GM04504 (cell line): ENCODE data around the gene HBM.
A peak's percentile ranks its signal among the peaks of the same experiment; 100 is the strongest.
"Not testable (repeated sequence)": the region's sequence is repeated elsewhere in the genome, so short reads cannot be mapped to it uniquely, and the experiment has no call there.

ENCODE experiments used
- DNase-seq: peaks from one replicate; pipeline ENCODE4 v3.0.0-alpha.2; 2012; ENCODE audit warnings: low read depth

Gene HBM

GRCh38 chr16:169014-169413 is 3.2 kb downstream of the HBM start:
- no peak for DNase-seq

GRCh38 chr16:170088-170507 is 4.3 kb downstream of the HBM start:
- DNase-seq: not testable (repeated sequence)

GRCh38 chr16:170788-171187 is 5.0 kb downstream of the HBM start:
- DNase-seq: no peak

GRCh38 chr16:172374-172941 is 6.7 kb downstream of the HBM start, which contains the start of gene HBA2:
TSS of gene HBA2 (plus strand) at chr16:172876. CDS start at chr16:172913, 37 bp downstream.
- DNase-seq: not testable (repeated sequence)

GRCh38 chr16:173211-173854 is 7.6 kb downstream of the HBM start:
- not testable (repeated sequence) for DNase-seq

GRCh38 chr16:173928-174769 is 8.4 kb downstream of the HBM start:
- not testable (repeated sequence) for DNase-seq

GRCh38 chr16:175011-175949 is 9.5 kb downstream of the HBM start:
- DNase-seq: no peak

GRCh38 chr16:176006-176405 is 10.2 kb downstream of the HBM start:
- not testable (repeated sequence) for DNase-seq

GRCh38 chr16:176477-177382 is 11.0 kb downstream of the HBM start, which contains the start of gene HBA1:
TSS of gene HBA1 (plus strand) at chr16:176680. CDS start at chr16:176717, 37 bp downstream.
- DNase-seq: not testable (repeated sequence)

GRCh38 chr16:177394-177822 is 11.6 kb downstream of the HBM start:
- no peak for DNase-seq

GRCh38 chr16:177981-178667 is 12.3 kb downstream of the HBM start:
- no peak for DNase-seq

- no peak for DNase-seq
Measured at GRCh38 chr16:178668-179015, 12.9 kb downstream of the HBM start.

- no peak for DNase-seq
Measured at GRCh38 chr16:179211-180092, 13.7 kb downstream of the HBM start.

- no peak for DNase-seq
Measured at GRCh38 chr16:180101-180675, 14.4 kb downstream of the HBM start, which contains the start of gene HBQ1. TSS of gene HBQ1 (plus strand) at chr16:180459. CDS start at chr16:180487, 28 bp downstream.

GRCh38 chr16:180681-181564 is 15.1 kb downstream of the HBM start:
- peak; percentile 13 for DNase-seq

GRCh38 chr16:181565-182021 is 15.8 kb downstream of the HBM start:
- DNase-seq: no peak

GRCh38 chr16:183005-183404 is 17.2 kb downstream of the HBM start:
- DNase-seq: no peak
